Astrocyte (in vitro differentiated cells and primary cell): ENCODE results near the gene GLRX2. TPM values are rescaled to one million over a fixed set of nuclear protein-coding genes. Genes with fewer than 3 reads are reported as not detected.
A peak's percentile ranks its signal among the peaks of the same experiment; 100 is the strongest.

Source experiments
- DNase-seq: peaks from one replicate; pipeline ENCODE4 v3.0.0-alpha.2; 2010; ENCODE audit warnings: low read depth
- FAIRE-seq: peaks from 2 replicates; lab custom pipeline; 2011; peaks lifted over from hg19 to GRCh38; lab: Jason Lieb, UNC
- H2AFZ ChIP-seq: 2 replicates; pipeline ENCODE4 v1.6.0; 2012; ENCODE audit warnings: low read depth, low read length, inconsistent platforms
- H3K27ac ChIP-seq: 2 replicates; pipeline ENCODE4 v1.5.1; 2011; ENCODE audit warnings: low read depth, low read length, inconsistent platforms
- H3K27me3 ChIP-seq: 2 replicates; pipeline ENCODE4 v1.6.0; 2011; ENCODE audit warnings: low read length, inconsistent platforms; ENCODE audit not compliant: insufficient read depth
- H3K36me3 ChIP-seq: 2 replicates; pipeline ENCODE4 v1.5.1; 2011; ENCODE audit warnings: low read length, inconsistent platforms; ENCODE audit not compliant: insufficient read depth
- H3K4me1 ChIP-seq: 2 replicates; pipeline ENCODE4 v1.5.1; 2011; ENCODE audit warnings: low read length, inconsistent platforms; ENCODE audit not compliant: insufficient read depth
- H3K4me2 ChIP-seq: 2 replicates; pipeline ENCODE4 v1.6.0; 2012; ENCODE audit warnings: low read length, inconsistent platforms
- H3K4me3 ChIP-seq: 2 replicates; pipeline ENCODE4 v1.5.1; 2011; ENCODE audit warnings: low read depth, mild to moderate bottlenecking, low read length, inconsistent platforms; ENCODE audit not compliant: insufficient read depth
- H3K79me2 ChIP-seq: 2 replicates; pipeline ENCODE4 v1.6.0; 2012; ENCODE audit warnings: mild to moderate bottlenecking, low read length, inconsistent platforms; ENCODE audit not compliant: insufficient read depth
- H3K9ac ChIP-seq: 2 replicates; pipeline ENCODE4 v1.6.0; 2012; ENCODE audit warnings: mild to moderate bottlenecking, low read length, inconsistent platforms
- H3K9me3 ChIP-seq: 2 replicates; pipeline ENCODE4 v1.5.1; 2012; ENCODE audit warnings: low read depth, mild to moderate bottlenecking, low read length, inconsistent platforms; ENCODE audit not compliant: insufficient read depth
- H4K20me1 ChIP-seq: 2 replicates; pipeline ENCODE4 v1.6.0; 2012; ENCODE audit warnings: low read length, inconsistent platforms; ENCODE audit not compliant: insufficient read depth
- H3K27ac Mint-ChIP-seq: one replicate; pipeline ENCODE4 v1.8.0; 2021; ENCODE audit warnings: mild to moderate bottlenecking, mixed read lengths; ENCODE audit not compliant: unreplicated experiment
- H3K27me3 Mint-ChIP-seq: one replicate; pipeline ENCODE4 v1.8.0; 2021; ENCODE audit warnings: low read depth, mixed read lengths; ENCODE audit not compliant: unreplicated experiment
- H3K36me3 Mint-ChIP-seq: one replicate; pipeline ENCODE4 v1.8.0; 2021; ENCODE audit warnings: low read depth, mixed read lengths; ENCODE audit not compliant: unreplicated experiment
- H3K4me1 Mint-ChIP-seq: one replicate; pipeline ENCODE4 v1.8.0; 2021; ENCODE audit warnings: low read depth, mixed read lengths; ENCODE audit not compliant: unreplicated experiment
- H3K4me3 Mint-ChIP-seq: one replicate; pipeline ENCODE4 v1.8.0; 2021; ENCODE audit warnings: mild to moderate bottlenecking, moderate library complexity, mixed read lengths; ENCODE audit not compliant: unreplicated experiment
- H3K9me3 Mint-ChIP-seq: one replicate; pipeline ENCODE4 v1.8.0; 2021; ENCODE audit warnings: mild to moderate bottlenecking, mixed read lengths; ENCODE audit not compliant: unreplicated experiment
- CTCF ChIP-seq: IDR thresholded peaks from 2 replicates; pipeline ENCODE4 v1.5.1; 2011; ENCODE audit warnings: low read depth, mild to moderate bottlenecking, inconsistent platforms, low read length, moderate library complexity; ENCODE audit not compliant: insufficient read depth
- EZH2 ChIP-seq: IDR thresholded peaks from 2 replicates; pipeline ENCODE4 v1.6.1; 2012; ENCODE audit warnings: mild to moderate bottlenecking, low read length, inconsistent platforms; ENCODE audit not compliant: insufficient read depth
- total RNA-seq: library from RNA; stranded (reverse); gene quantifications from 2 replicates; pipeline ENCODE4 v1.2.1, GENCODE V29; 2021

GLRX2 gene
- total RNA-seq, 1 donor from 2014 or later: 37.1 TPM

GRCh38 chr1:193125369-193125768 is 20.2 kb upstream of the GLRX2 start:
- H3K9me3 ChIP-seq: no peaks in the 10 kb centered on the region
- DNase-seq (no peak), FAIRE-seq (no peak)
- no peaks in the 10 kb centered on the region for H3K27me3 ChIP-seq
- H3K4me1 ChIP-seq: peaks cover 14% of the 10 kb centered on the region
- Mint-ChIP-seq H3K4me3 (no peak overlapping the region), H3K27ac (no peak overlapping the region), H3K4me1 (peaks cover 5% of the 10 kb centered on the region), H3K9me3 (no peaks in the 10 kb centered on the region), H3K27me3 (no peaks in the 10 kb centered on the region), H3K36me3 (peaks cover 12% of the 10 kb centered on the region)
- H2AFZ ChIP-seq: no peak overlapping the region
- peaks cover 84% of the 10 kb centered on the region for H3K79me2 ChIP-seq
- H3K4me3 ChIP-seq: no peak overlapping the region
- peaks cover 58% of the 10 kb centered on the region for H4K20me1 ChIP-seq
- TF ChIP-seq EZH2 (no peak), CTCF (no peak)
- H3K27ac ChIP-seq: no peak overlapping the region
- H3K9ac ChIP-seq: no peak overlapping the region
- no peak overlapping the region for H3K4me2 ChIP-seq
- peaks cover 15% of the 10 kb centered on the region for H3K36me3 ChIP-seq

- Histone ChIP-seq H3K4me3 (peak overlapping the region; percentile 99), H3K9me3 (no peaks in the 10 kb centered on the region), H4K20me1 (peaks cover 49% of the 10 kb centered on the region), H3K4me2 (peak overlapping the region; percentile 93), H3K4me1 (peaks cover 14% of the 10 kb centered on the region), H3K27ac (no peak overlapping the region), H3K36me3 (peaks cover 11% of the 10 kb centered on the region), H3K9ac (peak overlapping the region; percentile 99), H3K79me2 (peaks cover 68% of the 10 kb centered on the region), H2AFZ (no peak overlapping the region), H3K27me3 (no peaks in the 10 kb centered on the region)
- Mint-ChIP-seq H3K4me3 (peak overlapping the region; percentile 100), H3K9me3 (no peaks in the 10 kb centered on the region), H3K36me3 (peaks cover 8% of the 10 kb centered on the region), H3K4me1 (peaks cover 5% of the 10 kb centered on the region), H3K27me3 (no peaks in the 10 kb centered on the region), H3K27ac (no peak overlapping the region)
- TF ChIP-seq CTCF: no peak
- no peak for TF ChIP-seq EZH2
- FAIRE-seq (no peak), DNase-seq (no peak)
These were observed 18.5 kb upstream of the GLRX2 start for GRCh38 chr1:193123751-193124150.
